GM12865 (cell line): ENCODE measurements around the gene CELF2.

ENCODE experiments used
- DNase-seq: peaks from one replicate; pipeline ENCODE4 v3.0.0; 2010; ENCODE audit warnings: low read depth
- H3K4me3 ChIP-seq: 2 replicates; pipeline ENCODE4 v1.5.1; 2011; ENCODE audit warnings: mild to moderate bottlenecking, low read depth, low read length, control low read depth
- TF ChIP-seq, protein P1 (sequence below): IDR thresholded peaks from 2 replicates; pipeline ENCODE4 v1.5.1; 2011; ENCODE audit warnings: low read length, control low read depth, low read depth, inconsistent platforms; ENCODE audit not compliant: insufficient read depth; ENCODE audit errors: missing control alignments

CELF2 gene

DNA sequence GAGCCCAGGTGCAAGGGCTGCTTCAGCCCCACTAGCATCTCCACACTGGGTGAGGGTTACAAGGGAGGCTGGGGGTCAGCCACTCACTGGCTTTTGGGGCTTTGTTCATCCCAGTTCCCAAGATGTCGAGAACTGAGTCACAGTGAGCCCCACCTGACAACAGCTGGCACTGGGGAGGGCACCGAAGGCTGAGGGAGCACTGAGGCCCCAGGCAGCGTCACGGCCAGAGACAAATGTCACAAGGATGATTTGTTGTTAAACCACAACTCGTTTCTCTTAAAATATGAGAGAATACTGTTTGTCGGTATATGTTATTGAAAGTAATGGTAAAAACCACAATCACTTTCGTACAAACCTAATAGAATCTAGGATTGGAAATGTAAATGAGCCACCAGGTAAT, 219.9 kb downstream of the CELF2 start:
- TF ChIP-seq, protein P1, sequence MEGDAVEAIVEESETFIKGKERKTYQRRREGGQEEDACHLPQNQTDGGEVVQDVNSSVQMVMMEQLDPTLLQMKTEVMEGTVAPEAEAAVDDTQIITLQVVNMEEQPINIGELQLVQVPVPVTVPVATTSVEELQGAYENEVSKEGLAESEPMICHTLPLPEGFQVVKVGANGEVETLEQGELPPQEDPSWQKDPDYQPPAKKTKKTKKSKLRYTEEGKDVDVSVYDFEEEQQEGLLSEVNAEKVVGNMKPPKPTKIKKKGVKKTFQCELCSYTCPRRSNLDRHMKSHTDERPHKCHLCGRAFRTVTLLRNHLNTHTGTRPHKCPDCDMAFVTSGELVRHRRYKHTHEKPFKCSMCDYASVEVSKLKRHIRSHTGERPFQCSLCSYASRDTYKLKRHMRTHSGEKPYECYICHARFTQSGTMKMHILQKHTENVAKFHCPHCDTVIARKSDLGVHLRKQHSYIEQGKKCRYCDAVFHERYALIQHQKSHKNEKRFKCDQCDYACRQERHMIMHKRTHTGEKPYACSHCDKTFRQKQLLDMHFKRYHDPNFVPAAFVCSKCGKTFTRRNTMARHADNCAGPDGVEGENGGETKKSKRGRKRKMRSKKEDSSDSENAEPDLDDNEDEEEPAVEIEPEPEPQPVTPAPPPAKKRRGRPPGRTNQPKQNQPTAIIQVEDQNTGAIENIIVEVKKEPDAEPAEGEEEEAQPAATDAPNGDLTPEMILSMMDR = no peak
- DNase-seq = peak; percentile 70
- no peak overlapping the region for H3K4me3 ChIP-seq

DNA sequence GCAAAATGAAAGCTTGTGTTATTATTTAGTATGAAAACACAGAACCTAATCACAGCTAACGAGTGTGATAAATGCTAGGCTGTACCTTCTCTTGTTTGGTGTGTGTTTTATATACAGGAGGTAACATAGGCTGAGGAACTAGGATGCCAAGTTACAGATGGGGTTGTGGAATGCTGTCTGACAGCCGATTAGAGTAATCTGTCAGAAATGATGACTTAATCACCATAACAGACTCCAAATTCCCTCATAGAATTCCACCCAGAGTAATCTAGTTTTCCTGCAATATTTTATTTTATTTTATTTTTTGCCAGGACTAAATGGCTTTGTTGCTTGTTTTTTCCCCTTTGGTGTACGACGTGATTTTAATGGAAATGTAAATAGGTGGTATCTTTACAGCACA, 221.2 kb downstream of the CELF2 start:
- no peak overlapping the region for H3K4me3 ChIP-seq
- no peak for DNase-seq
- TF ChIP-seq, protein P1 = no peak

DNA sequence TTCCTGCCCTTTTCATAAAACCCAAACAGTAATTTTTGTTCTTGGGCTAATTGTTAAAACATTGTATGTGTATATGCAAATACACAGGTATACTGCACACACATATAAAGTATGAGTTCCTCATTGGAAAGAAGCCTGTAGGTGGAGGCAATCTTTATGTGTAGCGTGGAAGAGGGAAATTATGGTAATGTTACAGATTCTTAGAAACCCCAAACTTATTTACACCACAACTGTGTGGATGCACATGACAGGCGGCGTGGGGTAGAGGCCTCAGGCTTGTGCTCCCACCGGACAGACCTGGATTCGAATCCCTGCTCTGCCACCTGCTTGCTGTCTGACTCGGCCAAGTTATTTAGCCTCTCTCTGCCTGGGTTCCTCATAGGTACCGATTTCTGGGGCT, 223.0 kb downstream of the CELF2 start:
- TF ChIP-seq, protein P1 = no peak
- no peak for DNase-seq
- no peak overlapping the region for H3K4me3 ChIP-seq

DNA sequence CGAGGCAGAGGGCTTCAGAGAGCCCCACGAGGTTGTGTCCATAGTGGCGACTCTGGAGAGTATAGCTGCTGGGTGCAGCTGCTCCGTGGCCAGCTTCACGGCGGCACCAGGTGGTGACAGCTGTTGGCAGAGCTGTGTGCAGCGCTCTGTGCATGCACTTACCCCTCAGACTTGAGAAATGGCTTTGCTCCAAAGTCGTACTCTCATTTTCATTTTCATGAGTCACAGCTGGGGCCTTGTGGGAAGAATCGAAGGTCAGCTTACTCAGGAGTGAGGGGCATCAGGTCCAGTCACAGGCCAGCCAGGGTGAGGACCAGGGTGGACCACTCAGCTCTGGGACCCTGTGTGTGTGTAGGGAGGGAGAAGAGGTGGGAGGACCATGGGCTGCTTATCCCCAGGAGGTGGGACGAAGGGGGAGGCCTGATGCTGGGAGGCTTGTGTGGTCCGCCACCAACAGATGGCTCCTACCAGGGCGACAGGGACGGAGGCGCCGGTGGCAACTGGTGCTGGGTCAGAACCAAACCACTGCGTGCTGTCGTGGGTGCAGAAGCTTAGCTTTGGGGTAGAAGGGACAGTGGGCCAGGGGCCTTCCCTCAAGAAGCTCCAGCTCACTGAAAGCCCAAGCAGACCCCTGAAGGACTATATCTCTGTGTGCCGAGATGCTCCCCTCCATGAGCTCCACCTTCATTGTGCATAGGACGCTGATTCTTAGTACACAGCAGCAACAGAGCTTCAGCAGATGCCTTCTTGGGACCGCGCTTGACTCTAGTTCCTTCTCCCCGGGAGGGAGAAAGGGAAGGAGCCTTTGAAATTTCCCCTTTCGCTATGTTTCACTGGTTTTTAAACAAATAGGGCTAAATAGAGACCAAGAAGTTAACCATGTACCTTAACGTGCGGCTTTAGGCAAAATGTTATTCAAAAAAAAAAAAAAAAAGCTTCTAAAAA, 225.0 kb downstream of the CELF2 start:
- H3K4me3 ChIP-seq = peak overlapping the region; percentile 60
- TF ChIP-seq, protein P1 = no peak
- peak; percentile 94 for DNase-seq

DNA sequence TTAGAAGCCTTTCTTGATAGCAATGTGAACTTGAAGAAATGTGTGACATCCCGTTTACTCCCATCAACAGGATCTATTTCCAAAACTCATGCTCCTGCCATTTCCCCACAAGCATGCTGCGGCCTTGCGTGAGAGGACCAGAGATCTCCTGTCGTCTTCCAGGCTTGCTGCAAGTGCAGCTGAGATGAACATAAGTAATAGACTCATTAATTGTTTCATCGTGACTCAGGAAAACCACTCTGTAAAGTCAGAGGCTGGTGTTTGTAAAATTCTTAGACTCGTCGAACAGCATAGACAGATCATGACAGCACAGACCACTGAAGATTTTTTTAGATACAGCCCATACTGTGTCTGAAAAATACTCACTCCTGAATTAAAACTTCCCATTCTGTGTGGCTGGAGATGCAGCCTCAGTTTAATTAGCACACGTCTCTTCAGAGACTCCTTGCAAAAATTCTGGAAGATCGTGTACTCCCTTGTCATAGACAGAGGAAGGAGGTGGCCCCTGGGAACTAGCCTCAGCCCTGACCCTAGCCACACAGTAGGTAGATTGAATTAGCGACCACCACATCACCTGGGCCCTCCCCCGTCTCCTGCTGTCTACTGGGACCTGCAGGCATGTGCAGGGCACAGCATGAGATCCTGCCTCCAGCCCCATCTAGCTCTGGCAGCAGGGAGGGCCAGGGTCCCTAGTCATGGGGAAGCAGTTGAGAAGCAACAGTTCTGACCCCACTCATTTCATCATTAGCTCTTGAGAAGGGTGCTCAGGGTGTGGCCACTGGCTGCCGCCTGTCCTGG, 226.0 kb downstream of the CELF2 start:
- TF ChIP-seq, protein P1 = no peak
- DNase-seq = peak; percentile 66
- H3K4me3 ChIP-seq = peak overlapping the region; percentile 60

DNA sequence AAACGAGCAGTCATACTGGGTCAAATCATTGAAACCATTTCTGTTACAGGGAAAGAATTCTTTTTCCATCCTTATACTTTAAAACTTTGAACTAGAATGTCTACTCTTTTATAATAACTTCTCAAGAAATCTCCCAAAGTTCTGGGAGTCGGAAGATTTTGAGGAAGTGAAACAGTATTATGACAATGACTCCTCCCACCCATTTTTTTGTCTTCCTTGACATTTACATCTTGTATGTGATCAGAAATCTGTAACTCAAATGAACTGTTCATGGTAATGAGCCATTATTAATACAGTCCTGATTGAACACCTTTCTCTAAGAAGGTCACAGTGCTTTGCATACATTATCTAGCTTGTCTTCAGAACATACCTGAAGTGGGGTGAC, 227.4 kb downstream of the CELF2 start:
- TF ChIP-seq, protein P1 = no peak
- H3K4me3 ChIP-seq = peak overlapping the region; percentile 60
- peak; percentile 50 for DNase-seq
